Measurements from ENCODE around the gene GRIK4. TPM values are rescaled to one million over a fixed set of nuclear protein-coding genes. Genes with fewer than 3 reads are reported as not detected.

The GRIK4 gene
- total and polyA plus RNA-seq, 9 of the 15 experiments (the other 6 are each of a cell fraction or from before 2014, with no cell fraction given) = not detected

- H4K20me1 ChIP-seq (replicated peaks; ENCODE audit: control insufficient read depth, insufficient read depth, low read length) = no peaks in the 10 kb centered on the region; the same call in 1 of the 2 replicates
- intact Hi-C loops (cut with micrococcal nuclease) (no loop called here), in situ Hi-C loops (cut with MboI) (no loop called here)
- no TSS peak for BruUV-seq (replicated peaks)
- H3K9ac ChIP-seq (ENCODE audit: insufficient read depth in 1 of 2, low read depth in 2 of 2, low read length in 2 of 2) = no peak overlapping the region
- no peak for DNase-seq (ENCODE audit: extremely low read depth in 1 of 4, low spot score in 3 of 4)
- H3K36me3 ChIP-seq (ENCODE audit: control insufficient read depth, insufficient read depth, low read length) = no peaks in the 10 kb centered on the region
- no peak overlapping the region for H2AFZ ChIP-seq (ENCODE audit: low read depth, low read length)
- no peak overlapping the region for H3K27ac ChIP-seq (ENCODE audit: extremely low read depth, low read depth, low read length)
- ATAC-seq = no peak
- CTCF ChIA-PET (ENCODE audit: low intra/inter-chr PET ratio) = no interaction called here
- WGBS (ENCODE audit: insufficient coverage, low coverage, missing lambda C conversion rate) = 1% methylated on average over 7 of the region's 7 CpGs
- H3K4me2 ChIP-seq (ENCODE audit: insufficient read depth, low read length) = no peak overlapping the region
- no peaks in the 10 kb centered on the region for H3K9me3 ChIP-seq (replicated peaks; ENCODE audit: control insufficient read depth, insufficient read depth, low read depth, low read length)
- no peaks in the 10 kb centered on the region for H3K79me2 ChIP-seq (ENCODE audit: control insufficient read depth, insufficient read depth, low read length)
- H3K4me1 ChIP-seq (replicated peaks in 1 of 2; ENCODE audit: control insufficient read depth in 2 of 2, insufficient read depth in 2 of 2, low read length in 2 of 2) = no peaks in the 10 kb centered on the region
- H3K27me3 ChIP-seq (ENCODE audit: control insufficient read depth in 2 of 2, insufficient read depth in 2 of 2, low read length in 2 of 2) = peaks cover 5 to 49% of the 10 kb centered on the region in 2 experiments; a peak in 4 of 5 replicates
- POLR2A ChIA-PET = interaction anchor here (0.6 to 0.9 kb wide), 2 partner anchors 11 to 40 kb away, joined by 3 to 4 read pairs; no protein-coding TSS in a partner anchor
- H3K9me1 ChIP-seq (ENCODE audit: control insufficient read depth, insufficient read depth, low read length) = no peaks in the 10 kb centered on the region
- no peak for TF ChIP-seq DIDO1 (tag; IDR thresholded peaks at IDR 0.05; ENCODE audit: low read depth)
- TF ChIP-seq ZNF717 (CRISPR knock-in tag; IDR thresholded peaks at IDR 0.05) = no peak
- no peak for TF ChIP-seq NCOR1 (IDR thresholded peaks at IDR 0.05)
- TF ChIP-seq ZNF707 (CRISPR knock-in tag; conservative IDR thresholded peaks at IDR 0.05) = no peak
- TF ChIP-seq HIVEP1 (CRISPR knock-in tag; IDR thresholded peaks at IDR 0.05) = no peak
- no peak for TF ChIP-seq TAF9B (IDR thresholded peaks at IDR 0.05; ENCODE audit: partially characterized antibody)
- TF ChIP-seq LEF1 (IDR thresholded peaks at IDR 0.05) = no peak
- no peak for TF ChIP-seq ARID3A (IDR thresholded peaks at IDR 0.05; ENCODE audit: borderline replicate concordance, low read depth, low read length)
- TF ChIP-seq ZNF133 (CRISPR knock-in tag; IDR thresholded peaks at IDR 0.05) = no peak
- no peak for TF ChIP-seq CTCFL (IDR thresholded peaks at IDR 0.05; ENCODE audit: borderline replicate concordance, insufficient read depth, low read depth, low read length, poor library complexity, severe bottlenecking)
- no peak for TF ChIP-seq ZBED1 (IDR thresholded peaks at IDR 0.05)
- no peak for TF ChIP-seq HLTF (IDR thresholded peaks at IDR 0.05)
- no peak for TF ChIP-seq ZNF124 (CRISPR knock-in tag; IDR thresholded peaks at IDR 0.05)
- no peak for TF ChIP-seq TBL1XR1 (IDR thresholded peaks at IDR 0.05; ENCODE audit: low read length in 2 of 2)
- no peak for TF ChIP-seq KLF16 (IDR thresholded peaks at IDR 0.05)
- TF ChIP-seq RAD51 (IDR thresholded peaks at IDR 0.05; ENCODE audit: borderline replicate concordance, low read depth) = no peak
- FAIRE-seq = no peak
- H3K4me3 ChIP-seq = no peak overlapping the region
These were observed 65.1 kb downstream of the GRIK4 start for GRCh38 chr11:120576606-120577005.

Measured in K562 (cell line).